ENCODE results near the gene MAFG. TPM values are rescaled to one million over a fixed set of nuclear protein-coding genes. Genes with fewer than 3 reads are reported as not detected.

MAFG gene
- total RNA-seq, 1 donor: 19.1 TPM

DNA sequence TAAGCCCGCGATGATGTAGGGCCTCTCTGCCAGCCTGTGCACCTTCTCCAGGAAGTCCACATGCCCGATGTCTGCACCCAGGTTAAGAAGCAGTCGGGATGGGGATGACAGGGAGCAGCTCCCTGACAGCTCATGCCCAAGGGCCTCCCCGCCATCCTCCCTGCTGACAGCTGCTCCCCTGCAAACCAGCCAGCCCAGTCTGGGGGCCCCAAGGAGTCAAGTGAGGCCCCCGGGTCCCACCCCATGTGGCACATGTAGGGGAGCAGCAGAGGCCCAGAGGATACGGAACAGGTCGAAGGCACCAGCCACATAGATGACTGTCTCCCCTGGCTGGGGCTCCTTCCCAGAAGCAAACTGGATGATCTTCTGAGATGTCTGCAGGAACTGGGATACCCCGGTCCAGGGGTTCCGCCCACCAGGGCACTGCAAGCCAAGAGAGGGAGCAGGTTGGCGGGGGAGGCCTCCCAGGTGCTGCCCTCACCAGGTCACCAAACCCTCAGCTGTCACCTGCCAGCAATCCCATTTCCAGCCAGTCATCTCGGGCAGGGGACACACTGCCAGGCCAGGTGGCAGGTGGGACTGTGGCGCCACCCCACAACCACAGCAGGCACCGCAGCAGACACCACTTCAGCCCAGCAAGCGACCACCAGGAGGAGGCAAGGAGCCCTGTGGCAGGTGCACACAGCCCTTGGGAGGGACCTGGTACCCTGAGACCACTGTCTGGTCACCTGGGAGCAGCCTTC is 20.9 kb downstream of the MAFG start:
- H3K4me3 ChIP-seq (ENCODE audit: low read depth, low read length): no peak overlapping the region
- TF ChIP-seq, protein P1, sequence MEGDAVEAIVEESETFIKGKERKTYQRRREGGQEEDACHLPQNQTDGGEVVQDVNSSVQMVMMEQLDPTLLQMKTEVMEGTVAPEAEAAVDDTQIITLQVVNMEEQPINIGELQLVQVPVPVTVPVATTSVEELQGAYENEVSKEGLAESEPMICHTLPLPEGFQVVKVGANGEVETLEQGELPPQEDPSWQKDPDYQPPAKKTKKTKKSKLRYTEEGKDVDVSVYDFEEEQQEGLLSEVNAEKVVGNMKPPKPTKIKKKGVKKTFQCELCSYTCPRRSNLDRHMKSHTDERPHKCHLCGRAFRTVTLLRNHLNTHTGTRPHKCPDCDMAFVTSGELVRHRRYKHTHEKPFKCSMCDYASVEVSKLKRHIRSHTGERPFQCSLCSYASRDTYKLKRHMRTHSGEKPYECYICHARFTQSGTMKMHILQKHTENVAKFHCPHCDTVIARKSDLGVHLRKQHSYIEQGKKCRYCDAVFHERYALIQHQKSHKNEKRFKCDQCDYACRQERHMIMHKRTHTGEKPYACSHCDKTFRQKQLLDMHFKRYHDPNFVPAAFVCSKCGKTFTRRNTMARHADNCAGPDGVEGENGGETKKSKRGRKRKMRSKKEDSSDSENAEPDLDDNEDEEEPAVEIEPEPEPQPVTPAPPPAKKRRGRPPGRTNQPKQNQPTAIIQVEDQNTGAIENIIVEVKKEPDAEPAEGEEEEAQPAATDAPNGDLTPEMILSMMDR (IDR thresholded peaks at IDR 0.05; ENCODE audit: insufficient read depth, low read length): no peak
- DNase-seq (ENCODE audit: low read depth): no peak

DNA sequence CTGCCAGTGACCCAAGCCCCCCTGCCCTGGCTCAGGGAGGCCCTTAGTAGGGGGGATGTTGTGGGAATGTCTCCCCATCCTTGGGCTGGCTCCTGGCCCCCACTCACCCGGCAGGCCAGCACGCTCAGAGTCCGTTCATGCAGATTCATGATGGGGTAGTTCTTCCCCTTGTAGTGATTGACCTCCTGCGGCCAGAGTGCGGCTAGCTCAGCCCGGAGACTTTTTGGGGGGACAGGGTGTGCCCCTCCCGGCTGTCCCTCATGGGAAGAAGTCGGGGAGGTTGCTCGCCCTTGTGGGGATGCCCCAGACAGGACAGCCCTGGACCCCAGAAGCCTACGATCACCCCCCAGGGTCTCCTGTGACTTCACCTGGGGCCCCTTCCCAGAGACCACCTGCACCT is 21.5 kb downstream of the MAFG start:
- TF ChIP-seq, protein P1 (IDR thresholded peaks at IDR 0.05; ENCODE audit: insufficient read depth, low read length): no peak
- DNase-seq (ENCODE audit: low read depth): no peak
- H3K4me3 ChIP-seq (ENCODE audit: low read depth, low read length): no peak overlapping the region

DNA sequence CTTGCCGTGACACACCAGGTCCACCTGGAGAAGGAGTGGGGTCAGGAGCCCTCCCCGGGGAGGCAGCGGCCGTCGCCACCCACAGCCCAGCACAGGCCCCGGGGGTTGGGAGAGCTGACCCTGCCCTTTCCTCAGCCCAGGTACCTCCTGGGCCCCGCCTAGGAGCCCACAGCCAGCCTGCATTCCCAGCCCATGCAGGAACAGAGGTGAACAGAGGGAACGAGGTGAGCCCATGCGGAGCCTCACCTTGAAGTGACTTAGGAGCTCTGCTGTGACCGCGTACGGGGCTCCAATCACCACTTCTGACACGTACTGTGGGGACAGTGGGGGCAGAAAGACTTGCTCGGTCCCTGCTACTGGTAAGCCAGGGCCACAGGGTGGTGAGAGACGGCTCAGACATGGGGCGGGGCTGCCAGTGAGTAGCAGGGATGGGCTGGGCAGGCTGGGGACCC is 22.1 kb downstream of the MAFG start:
- no peak for DNase-seq (ENCODE audit: low read depth)
- TF ChIP-seq, protein P1 (IDR thresholded peaks at IDR 0.05; ENCODE audit: insufficient read depth, low read length): no peak
- H3K4me3 ChIP-seq (ENCODE audit: low read depth, low read length): no peak overlapping the region

DNA sequence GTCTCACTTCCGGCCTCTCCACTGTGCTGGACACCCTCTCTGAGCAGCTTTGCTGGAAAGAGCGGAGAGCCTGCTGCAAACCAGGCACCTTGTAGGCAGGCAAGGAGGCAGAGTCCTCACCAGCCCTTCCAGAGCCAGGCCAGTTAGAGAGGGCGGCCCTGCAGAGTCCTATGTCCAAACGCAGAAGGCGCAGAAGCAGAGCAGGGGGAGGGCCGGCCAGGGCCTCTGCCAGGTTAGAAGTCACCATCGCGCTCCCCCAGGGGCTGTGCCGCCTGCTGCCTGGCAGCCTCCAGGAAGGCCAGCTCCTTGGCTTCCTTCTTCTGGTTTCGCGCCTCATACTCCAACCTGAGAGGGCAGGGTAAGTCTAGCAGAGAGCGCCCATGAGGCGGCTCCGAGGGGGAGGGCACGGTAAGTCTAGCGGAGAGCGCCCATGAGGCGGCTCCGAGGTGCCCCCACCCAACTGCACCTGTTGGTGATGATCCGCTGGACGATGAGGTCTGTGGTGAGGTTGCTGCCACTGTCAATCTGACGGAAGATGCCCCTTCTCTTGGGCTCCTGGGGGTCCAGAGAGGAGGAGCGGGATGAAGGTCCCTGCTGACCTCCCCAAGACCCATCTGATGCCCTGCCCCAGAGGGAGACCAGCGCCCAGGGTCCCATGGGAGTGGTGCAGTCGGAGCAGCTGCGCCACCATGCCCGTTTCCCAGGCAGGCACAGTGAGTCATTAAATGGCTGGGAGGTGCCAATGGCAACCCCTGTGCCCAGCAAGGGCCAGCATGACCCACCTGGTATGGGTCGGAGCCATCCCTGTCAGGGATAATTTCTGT is 22.7 kb downstream of the MAFG start:
- TF ChIP-seq, protein P1 (IDR thresholded peaks at IDR 0.05; ENCODE audit: insufficient read depth, low read length): no peak
- no peak for DNase-seq (ENCODE audit: low read depth)
- H3K4me3 ChIP-seq (ENCODE audit: low read depth, low read length): no peak overlapping the region

DNA sequence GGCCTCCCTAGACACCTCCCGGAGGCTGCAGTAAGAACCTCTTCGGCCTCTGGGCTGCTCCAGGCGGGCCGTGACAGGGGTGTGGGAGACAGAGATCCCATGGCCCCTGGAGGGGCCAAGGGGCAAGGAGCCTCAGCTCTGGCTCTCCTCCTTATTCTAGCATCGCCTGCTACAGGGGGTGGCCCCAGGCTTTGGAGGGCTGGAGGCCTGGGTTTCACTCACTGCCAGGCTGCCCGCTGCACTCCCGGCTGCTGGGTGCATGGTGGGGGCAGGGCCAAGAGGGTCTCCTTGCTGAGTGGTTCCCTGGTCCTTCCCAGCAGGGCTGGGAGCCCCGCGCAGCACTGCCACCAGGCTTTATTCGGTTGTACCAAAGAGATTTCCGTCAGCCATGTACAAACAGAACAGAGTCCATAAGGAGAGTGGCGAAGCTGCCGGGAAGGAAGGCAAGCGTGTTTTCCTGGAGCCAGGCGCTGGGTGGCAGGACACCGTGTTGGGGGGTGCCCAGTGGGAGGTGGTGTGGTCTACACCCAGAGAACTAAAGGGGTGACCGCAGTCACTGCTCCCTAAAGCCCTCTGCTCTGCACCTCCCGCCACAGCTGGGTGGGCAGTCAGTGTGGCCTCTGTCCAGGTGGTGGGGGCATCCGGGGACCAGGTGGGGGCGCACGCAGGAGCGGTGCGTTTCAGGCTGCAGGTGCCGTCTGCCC is 23.5 kb downstream of the MAFG start:
- H3K4me3 ChIP-seq (ENCODE audit: low read depth, low read length): no peak overlapping the region
- TF ChIP-seq, protein P1 (IDR thresholded peaks at IDR 0.05; ENCODE audit: insufficient read depth, low read length): no peak
- DNase-seq (ENCODE audit: low read depth): no peak

DNA sequence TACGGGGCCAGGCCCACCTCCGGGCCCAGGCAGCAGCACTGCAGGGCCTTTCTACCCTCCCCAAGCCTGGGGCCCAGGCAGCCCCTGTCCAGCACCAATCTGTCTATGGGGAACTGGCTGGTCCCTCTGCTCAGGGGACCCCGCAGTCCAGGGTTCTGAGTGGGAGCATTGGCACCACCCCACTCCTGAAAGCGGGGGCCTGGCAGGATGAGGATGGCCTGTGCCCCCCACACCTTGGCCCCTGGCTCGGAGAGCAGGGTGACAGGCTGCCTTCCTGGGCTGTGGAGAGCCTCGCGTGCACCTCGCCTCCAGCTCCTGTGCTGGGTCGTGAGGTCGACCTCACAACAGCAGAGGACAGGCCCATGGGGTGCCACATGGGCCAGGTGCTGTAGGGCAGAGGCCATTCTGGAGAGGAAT is 24.1 kb downstream of the MAFG start:
- H3K4me3 ChIP-seq (ENCODE audit: low read depth, low read length): no peak overlapping the region
- no peak for DNase-seq (ENCODE audit: low read depth)
- TF ChIP-seq, protein P1 (IDR thresholded peaks at IDR 0.05; ENCODE audit: insufficient read depth, low read length): no peak

Data from fibroblast of the aortic adventitia (primary cell).